Heart left ventricle (tissue), 13 donors: ENCODE results near the gene SRPK2.

Experiments used
- POLR2A ChIP-seq, 2 donors: fragments of 450-650 bp; IDR thresholded peaks; one replicate each; pipeline ENCODE4 v1.6.1; 2017; ENCODE audit warnings: antibody characterized with exemption in 2 of 2, mild to moderate bottlenecking in 2 of 2, moderate library complexity in 2 of 2
- TF ChIP-seq, protein P1 (sequence below), 12 donors: fragments of 200-600 bp; sonication (generic) in 4 of 12; IDR thresholded peaks; one replicate each; pipeline versions ENCODE4 v1.5.0 to v1.8.0; 2018 to 2022; ENCODE audit warnings: antibody characterized with exemption in 12 of 12, mild to moderate bottlenecking in 5 of 12
- donor health status: ischemic (EF 13 %, LVEDD 7.1; RV severe dilation, severe dysfunction).
- donor health status: DM: no; HTN: yes; CAD: no.
- donor health status: DM: no; HTN: no; CAD: no.
- donor health status: ischemic (EF 25% LVEDD 6.9; RV normal size, moderate dysfunction).
- donor health status: ischemic (EF 25% LVEDD 5.7; RV mildly dilated, moderate dysfunction).
- donor health status: ischemic (EF 35%, LVEDD 5.7; RV mildly dilated, moderate dysfunction).
- donor health status: nonischemic (EF 11% LVEDD 7.7; RV severe dilation, severe dysfunction).
- donor health status: DM: yes; HTN: yes; CAD: no.
- donor health status: PGD.
- donor health status: ischemic (EF 29% LVEDD 5.4; RV normal size, mild dysfunction).
- donor health status: nonischemic (EF 23%, LVEDD 6.1; RV moderate dilation, normal function).

DNA sequence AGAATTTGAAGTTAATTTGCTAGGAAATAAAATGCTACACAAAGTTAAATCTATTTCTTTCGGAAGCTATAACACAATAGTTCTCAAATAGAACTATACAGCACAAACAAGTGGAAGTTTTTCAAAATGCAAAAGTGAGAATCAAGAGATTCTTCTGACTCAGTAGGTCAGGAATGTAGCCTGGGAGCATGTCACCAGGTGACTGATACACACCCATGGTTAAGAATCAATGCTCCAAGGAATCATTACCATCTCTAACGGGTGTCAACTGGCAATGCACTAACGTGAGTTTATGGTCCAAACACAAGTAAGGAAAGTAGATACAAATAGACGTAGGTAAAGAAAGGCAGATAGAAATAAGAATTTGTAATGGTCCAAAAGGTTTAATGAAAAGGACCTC is 170.5 kb downstream of the SRPK2 start:
- no peak for TF ChIP-seq POLR2A (IDR thresholded peaks at IDR 0.05)
- TF ChIP-seq, protein P1, sequence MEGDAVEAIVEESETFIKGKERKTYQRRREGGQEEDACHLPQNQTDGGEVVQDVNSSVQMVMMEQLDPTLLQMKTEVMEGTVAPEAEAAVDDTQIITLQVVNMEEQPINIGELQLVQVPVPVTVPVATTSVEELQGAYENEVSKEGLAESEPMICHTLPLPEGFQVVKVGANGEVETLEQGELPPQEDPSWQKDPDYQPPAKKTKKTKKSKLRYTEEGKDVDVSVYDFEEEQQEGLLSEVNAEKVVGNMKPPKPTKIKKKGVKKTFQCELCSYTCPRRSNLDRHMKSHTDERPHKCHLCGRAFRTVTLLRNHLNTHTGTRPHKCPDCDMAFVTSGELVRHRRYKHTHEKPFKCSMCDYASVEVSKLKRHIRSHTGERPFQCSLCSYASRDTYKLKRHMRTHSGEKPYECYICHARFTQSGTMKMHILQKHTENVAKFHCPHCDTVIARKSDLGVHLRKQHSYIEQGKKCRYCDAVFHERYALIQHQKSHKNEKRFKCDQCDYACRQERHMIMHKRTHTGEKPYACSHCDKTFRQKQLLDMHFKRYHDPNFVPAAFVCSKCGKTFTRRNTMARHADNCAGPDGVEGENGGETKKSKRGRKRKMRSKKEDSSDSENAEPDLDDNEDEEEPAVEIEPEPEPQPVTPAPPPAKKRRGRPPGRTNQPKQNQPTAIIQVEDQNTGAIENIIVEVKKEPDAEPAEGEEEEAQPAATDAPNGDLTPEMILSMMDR (IDR thresholded peaks at IDR 0.05): no peak
